Neural crest cell (in vitro differentiated cells): ENCODE results near the gene LMX1B. TPM values are rescaled to one million over a fixed set of nuclear protein-coding genes. Genes with fewer than 3 reads are reported as not detected.
A peak's percentile ranks its signal among the peaks of the same experiment; 100 is the strongest.
"Not testable (repeated sequence)": the region's sequence is repeated elsewhere in the genome, so short reads cannot be mapped to it uniquely, and the experiment has no call there.

ENCODE experiments used
- DNase-seq: peaks from one replicate; pipeline ENCODE4 v3.0.0; 2021; ENCODE audit warnings: low read depth, mixed read lengths, low spot score
- H3K27ac Mint-ChIP-seq: one replicate; pipeline ENCODE4 v1.8.0; 2021; ENCODE audit warnings: mild to moderate bottlenecking, mixed read lengths; ENCODE audit not compliant: unreplicated experiment
- H3K27me3 Mint-ChIP-seq: 2 replicates; pipeline ENCODE4 v1.8.0; 2021; ENCODE audit warnings: low read depth, mild to moderate bottlenecking, mixed read lengths
- H3K36me3 Mint-ChIP-seq: 2 replicates; pipeline ENCODE4 v1.8.0; 2021; ENCODE audit warnings: low read depth, mild to moderate bottlenecking, mixed read lengths
- H3K4me1 Mint-ChIP-seq: 2 replicates; pipeline ENCODE4 v1.8.0; 2021; ENCODE audit warnings: mixed read lengths
- H3K4me3 Mint-ChIP-seq: one replicate; pipeline ENCODE4 v1.8.0; 2021; ENCODE audit warnings: mild to moderate bottlenecking, mixed read lengths
- H3K9me3 Mint-ChIP-seq: 2 replicates; pipeline ENCODE4 v1.8.0; 2021; ENCODE audit warnings: mixed read lengths
- CTCF ChIP-seq: fragments of 200-600 bp; sonication (generic); conservative IDR thresholded peaks from 2 replicates; pipeline ENCODE4 v1.5.0; 2021; ENCODE audit warnings: antibody characterized with exemption, mild to moderate bottlenecking
- total RNA-seq: library from RNA; stranded (reverse); gene quantifications from 2 replicates; pipeline ENCODE4 v1.2.1, GENCODE V29; 2021

LMX1B gene
- total RNA-seq, 1 donor from 2014 or later, result 10.5 TPM

- peaks cover 31% of the 10 kb centered on the region for H3K27me3 Mint-ChIP-seq
- no peaks in the 10 kb centered on the region for H3K9me3 Mint-ChIP-seq
- no peak for DNase-seq
- peak overlapping the region; percentile 78 for H3K27ac Mint-ChIP-seq
- peaks cover 21% of the 10 kb centered on the region for H3K4me1 Mint-ChIP-seq
- no peak overlapping the region for H3K4me3 Mint-ChIP-seq
- H3K36me3 Mint-ChIP-seq, result no peaks in the 10 kb centered on the region
- no peak for TF ChIP-seq CTCF
These were observed 40.4 kb downstream of the LMX1B start for GRCh38 chr9:126654124-126654523.

GRCh38 chr9:126656214-126656613 lies 42.5 kb downstream of the LMX1B start:
- not testable (repeated sequence) for H3K36me3 Mint-ChIP-seq, DNase-seq, H3K9me3 Mint-ChIP-seq, H3K4me3 Mint-ChIP-seq, H3K27ac Mint-ChIP-seq
- Mint-ChIP-seq H3K4me1 (peaks cover 20% of the 10 kb centered on the region), H3K27me3 (peaks cover 21% of the 10 kb centered on the region)

- peaks cover 15% of the 10 kb centered on the region for H3K27me3 Mint-ChIP-seq
- H3K9me3 Mint-ChIP-seq, result no peaks in the 10 kb centered on the region
- no peak overlapping the region for H3K27ac Mint-ChIP-seq
- H3K4me1 Mint-ChIP-seq, result peaks cover 24% of the 10 kb centered on the region
- no peak overlapping the region for H3K4me3 Mint-ChIP-seq
- no peaks in the 10 kb centered on the region for H3K36me3 Mint-ChIP-seq
- DNase-seq, result no peak
- TF ChIP-seq CTCF, result no peak
These were observed 44.6 kb downstream of the LMX1B start for GRCh38 chr9:126658201-126658825.

- no peak for DNase-seq
- Mint-ChIP-seq H3K4me1 (peaks cover 24% of the 10 kb centered on the region), H3K9me3 (no peaks in the 10 kb centered on the region), H3K27ac (no peak overlapping the region), H3K4me3 (no peak overlapping the region), H3K36me3 (no peaks in the 10 kb centered on the region), H3K27me3 (peaks cover 7% of the 10 kb centered on the region)
- TF ChIP-seq CTCF, result no peak
These were observed 45.3 kb downstream of the LMX1B start for GRCh38 chr9:126658956-126659555.

GRCh38 chr9:126661122-126661520 lies 47.4 kb downstream of the LMX1B start:
- Mint-ChIP-seq H3K4me3 (no peak overlapping the region), H3K9me3 (no peaks in the 10 kb centered on the region), H3K27me3 (peaks cover 15% of the 10 kb centered on the region), H3K27ac (no peak overlapping the region), H3K4me1 (peaks cover 39% of the 10 kb centered on the region), H3K36me3 (no peaks in the 10 kb centered on the region)
- DNase-seq, result no peak
- no peak for TF ChIP-seq CTCF

- no peak overlapping the region for H3K4me3 Mint-ChIP-seq
- H3K27ac Mint-ChIP-seq, result no peak overlapping the region
- TF ChIP-seq CTCF, result no peak
These were observed 48.0 kb downstream of the LMX1B start for GRCh38 chr9:126661521-126662251.

More at GRCh38 chr9:126661521-126662251, 48.0 kb downstream of the LMX1B start:
- no peak for DNase-seq
- no peaks in the 10 kb centered on the region for H3K9me3 Mint-ChIP-seq
- H3K4me1 Mint-ChIP-seq, result peaks cover 36% of the 10 kb centered on the region
- H3K27me3 Mint-ChIP-seq, result peaks cover 17% of the 10 kb centered on the region
- H3K36me3 Mint-ChIP-seq, result no peaks in the 10 kb centered on the region
